Astrocyte (in vitro differentiated cells and primary cell): ENCODE results near the gene PPP1R3E. TPM values are rescaled to one million over a fixed set of nuclear protein-coding genes. Genes with fewer than 3 reads are reported as not detected.
A peak's percentile ranks its signal among the peaks of the same experiment; 100 is the strongest.

ENCODE experiments used
- DNase-seq: peaks from one replicate; pipeline ENCODE4 v3.0.0-alpha.2; 2010; ENCODE audit warnings: low read depth
- FAIRE-seq: peaks from 2 replicates; lab custom pipeline; 2011; peaks lifted over from hg19 to GRCh38; lab: Jason Lieb, UNC
- H2AFZ ChIP-seq: 2 replicates; pipeline ENCODE4 v1.6.0; 2012; ENCODE audit warnings: low read depth, low read length, inconsistent platforms
- H3K27ac ChIP-seq: 2 replicates; pipeline ENCODE4 v1.5.1; 2011; ENCODE audit warnings: low read depth, low read length, inconsistent platforms
- H3K27me3 ChIP-seq: 2 replicates; pipeline ENCODE4 v1.6.0; 2011; ENCODE audit warnings: low read length, inconsistent platforms; ENCODE audit not compliant: insufficient read depth
- H3K36me3 ChIP-seq: 2 replicates; pipeline ENCODE4 v1.5.1; 2011; ENCODE audit warnings: low read length, inconsistent platforms; ENCODE audit not compliant: insufficient read depth
- H3K4me1 ChIP-seq: 2 replicates; pipeline ENCODE4 v1.5.1; 2011; ENCODE audit warnings: low read length, inconsistent platforms; ENCODE audit not compliant: insufficient read depth
- H3K4me2 ChIP-seq: 2 replicates; pipeline ENCODE4 v1.6.0; 2012; ENCODE audit warnings: low read length, inconsistent platforms
- H3K4me3 ChIP-seq: 2 replicates; pipeline ENCODE4 v1.5.1; 2011; ENCODE audit warnings: low read depth, mild to moderate bottlenecking, low read length, inconsistent platforms; ENCODE audit not compliant: insufficient read depth
- H3K79me2 ChIP-seq: 2 replicates; pipeline ENCODE4 v1.6.0; 2012; ENCODE audit warnings: mild to moderate bottlenecking, low read length, inconsistent platforms; ENCODE audit not compliant: insufficient read depth
- H3K9ac ChIP-seq: 2 replicates; pipeline ENCODE4 v1.6.0; 2012; ENCODE audit warnings: mild to moderate bottlenecking, low read length, inconsistent platforms
- H3K9me3 ChIP-seq: 2 replicates; pipeline ENCODE4 v1.5.1; 2012; ENCODE audit warnings: low read depth, mild to moderate bottlenecking, low read length, inconsistent platforms; ENCODE audit not compliant: insufficient read depth
- H4K20me1 ChIP-seq: 2 replicates; pipeline ENCODE4 v1.6.0; 2012; ENCODE audit warnings: low read length, inconsistent platforms; ENCODE audit not compliant: insufficient read depth
- H3K27ac Mint-ChIP-seq: one replicate; pipeline ENCODE4 v1.8.0; 2021; ENCODE audit warnings: mild to moderate bottlenecking, mixed read lengths; ENCODE audit not compliant: unreplicated experiment
- H3K27me3 Mint-ChIP-seq: one replicate; pipeline ENCODE4 v1.8.0; 2021; ENCODE audit warnings: low read depth, mixed read lengths; ENCODE audit not compliant: unreplicated experiment
- H3K36me3 Mint-ChIP-seq: one replicate; pipeline ENCODE4 v1.8.0; 2021; ENCODE audit warnings: low read depth, mixed read lengths; ENCODE audit not compliant: unreplicated experiment
- H3K4me1 Mint-ChIP-seq: one replicate; pipeline ENCODE4 v1.8.0; 2021; ENCODE audit warnings: low read depth, mixed read lengths; ENCODE audit not compliant: unreplicated experiment
- H3K4me3 Mint-ChIP-seq: one replicate; pipeline ENCODE4 v1.8.0; 2021; ENCODE audit warnings: mild to moderate bottlenecking, moderate library complexity, mixed read lengths; ENCODE audit not compliant: unreplicated experiment
- H3K9me3 Mint-ChIP-seq: one replicate; pipeline ENCODE4 v1.8.0; 2021; ENCODE audit warnings: mild to moderate bottlenecking, mixed read lengths; ENCODE audit not compliant: unreplicated experiment
- CTCF ChIP-seq: IDR thresholded peaks from 2 replicates; pipeline ENCODE4 v1.5.1; 2011; ENCODE audit warnings: low read depth, mild to moderate bottlenecking, inconsistent platforms, low read length, moderate library complexity; ENCODE audit not compliant: insufficient read depth
- EZH2 ChIP-seq: IDR thresholded peaks from 2 replicates; pipeline ENCODE4 v1.6.1; 2012; ENCODE audit warnings: mild to moderate bottlenecking, low read length, inconsistent platforms; ENCODE audit not compliant: insufficient read depth
- total RNA-seq: library from RNA; stranded (reverse); gene quantifications from 2 replicates; pipeline ENCODE4 v1.2.1, GENCODE V29; 2021

The PPP1R3E gene
- total RNA-seq, 1 donor from 2014 or later, result 3.6 TPM

GRCh38 chr14:23324993-23325392 lies 22.3 kb upstream of the PPP1R3E start:
- Histone ChIP-seq H2AFZ (no peak overlapping the region), H3K4me3 (no peak overlapping the region), H3K27ac (no peak overlapping the region), H3K9ac (no peak overlapping the region), H4K20me1 (peaks cover 40% of the 10 kb centered on the region), H3K4me2 (no peak overlapping the region), H3K9me3 (no peaks in the 10 kb centered on the region), H3K79me2 (peaks cover 33% of the 10 kb centered on the region), H3K27me3 (no peaks in the 10 kb centered on the region), H3K36me3 (peaks cover 20% of the 10 kb centered on the region), H3K4me1 (peaks cover 14% of the 10 kb centered on the region)
- H3K27me3 Mint-ChIP-seq, result no peaks in the 10 kb centered on the region
- FAIRE-seq (no peak), DNase-seq (no peak)
- no peaks in the 10 kb centered on the region for H3K9me3 Mint-ChIP-seq
- H3K27ac Mint-ChIP-seq, result no peak overlapping the region
- no peak overlapping the region for H3K4me3 Mint-ChIP-seq
- peaks cover 8% of the 10 kb centered on the region for H3K36me3 Mint-ChIP-seq
- H3K4me1 Mint-ChIP-seq, result peaks cover 11% of the 10 kb centered on the region
- TF ChIP-seq CTCF (no peak), EZH2 (no peak)

- no peak for FAIRE-seq
- Histone ChIP-seq H3K27me3 (no peaks in the 10 kb centered on the region), H3K4me2 (no peak overlapping the region), H4K20me1 (peaks cover 40% of the 10 kb centered on the region), H3K27ac (no peak overlapping the region), H3K79me2 (peaks cover 33% of the 10 kb centered on the region), H3K9ac (no peak overlapping the region), H3K9me3 (no peaks in the 10 kb centered on the region), H3K4me3 (no peak overlapping the region), H3K36me3 (peaks cover 22% of the 10 kb centered on the region), H3K4me1 (peaks cover 14% of the 10 kb centered on the region), H2AFZ (no peak overlapping the region)
- no peak for DNase-seq
- peak overlapping the region; percentile 11 for H3K27ac Mint-ChIP-seq
- H3K9me3 Mint-ChIP-seq, result no peaks in the 10 kb centered on the region
- no peaks in the 10 kb centered on the region for H3K27me3 Mint-ChIP-seq
- no peak for TF ChIP-seq CTCF
- TF ChIP-seq EZH2, result no peak
- peaks cover 11% of the 10 kb centered on the region for H3K4me1 Mint-ChIP-seq
- H3K4me3 Mint-ChIP-seq, result peak overlapping the region; percentile 13
- peaks cover 12% of the 10 kb centered on the region for H3K36me3 Mint-ChIP-seq
These were observed 21.8 kb upstream of the PPP1R3E start for GRCh38 chr14:23324455-23324846.

GRCh38 chr14:23323838-23324454 lies 21.3 kb upstream of the PPP1R3E start:
- TF ChIP-seq CTCF, result no peak
- no peak for TF ChIP-seq EZH2
- no peak for FAIRE-seq
- H2AFZ ChIP-seq, result no peak overlapping the region
- peaks cover 33% of the 10 kb centered on the region for H3K79me2 ChIP-seq
- Mint-ChIP-seq H3K4me3 (peak overlapping the region; percentile 88), H3K27me3 (no peaks in the 10 kb centered on the region), H3K27ac (peak overlapping the region; percentile 11), H3K9me3 (no peaks in the 10 kb centered on the region), H3K4me1 (peaks cover 11% of the 10 kb centered on the region), H3K36me3 (peaks cover 12% of the 10 kb centered on the region)
- no peak overlapping the region for H3K4me3 ChIP-seq
- no peaks in the 10 kb centered on the region for H3K9me3 ChIP-seq
- no peak for DNase-seq
- peaks cover 23% of the 10 kb centered on the region for H3K36me3 ChIP-seq
- no peak overlapping the region for H3K27ac ChIP-seq
- H3K27me3 ChIP-seq, result no peaks in the 10 kb centered on the region
- H3K4me1 ChIP-seq, result peaks cover 14% of the 10 kb centered on the region
- H3K4me2 ChIP-seq, result peak overlapping the region; percentile 88
- H4K20me1 ChIP-seq, result peaks cover 40% of the 10 kb centered on the region
- H3K9ac ChIP-seq, result no peak overlapping the region
